Neural progenitor cell (in vitro differentiated cells): ENCODE results near the gene EGLN1. TPM values are rescaled to one million over a fixed set of nuclear protein-coding genes. Genes with fewer than 3 reads are reported as not detected.
"Not testable (repeated sequence)": the region's sequence is repeated elsewhere in the genome, so short reads cannot be mapped to it uniquely, and the experiment has no call there.

Source experiments
- DNase-seq: peaks from one replicate; pipeline ENCODE4 v3.0.0-alpha.2; 2016; ENCODE audit warnings: low spot score
- H2AFZ ChIP-seq: fragments of 200-600 bp; sonication (generic); replicated peaks from 2 replicates; pipeline ENCODE4 v1.6.1; 2016; ENCODE audit warnings: antibody characterized with exemption
- H3F3A ChIP-seq: fragments of 200-600 bp; sonication (generic); 2 replicates; pipeline ENCODE4 v1.6.1; 2016; ENCODE audit warnings: antibody characterized with exemption, low read depth
- H3K27ac ChIP-seq: fragments of 200-600 bp; sonication (generic); 2 replicates; pipeline ENCODE4 v1.5.1; 2016; ENCODE audit warnings: mild to moderate bottlenecking
- H3K27me3 ChIP-seq: fragments of 200-600 bp; sonication (generic); 2 replicates; pipeline ENCODE4 v1.6.1; 2016; ENCODE audit warnings: mild to moderate bottlenecking, moderate library complexity
- H3K36me3 ChIP-seq: fragments of 200-600 bp; sonication (generic); 2 replicates; pipeline ENCODE4 v1.5.1; 2016
- H3K4me1 ChIP-seq: fragments of 200-600 bp; sonication (generic); 2 replicates; pipeline ENCODE4 v1.6.1; 2016; ENCODE audit warnings: mixed run types
- H3K4me2 ChIP-seq: fragments of 200-600 bp; sonication (generic); 2 replicates; pipeline ENCODE4 v1.6.1; 2016
- H3K4me3 ChIP-seq: fragments of 200-600 bp; sonication (generic); 2 replicates; pipeline ENCODE4 v1.5.1; 2016
- H3K79me2 ChIP-seq: fragments of 200-600 bp; sonication (generic); 2 replicates; pipeline ENCODE4 v1.6.1; 2016; ENCODE audit warnings: low read depth
- H3K9ac ChIP-seq: fragments of 200-600 bp; sonication (generic); 2 replicates; pipeline ENCODE4 v1.6.1; 2016
- H3K9me3 ChIP-seq: fragments of 200-600 bp; sonication (generic); 2 replicates; pipeline ENCODE4 v1.5.1; 2016; ENCODE audit warnings: low read depth
- H4K20me1 ChIP-seq: fragments of 200-600 bp; sonication (generic); 2 replicates; pipeline ENCODE4 v1.6.1; 2016; ENCODE audit warnings: low read depth
- H3K27ac Mint-ChIP-seq: 3 replicates; pipeline ENCODE4 v1.8.0; 2021; ENCODE audit warnings: mixed read lengths
- H3K27me3 Mint-ChIP-seq: 2 replicates; pipeline ENCODE4 v1.8.0; 2022; ENCODE audit warnings: low read depth, mild to moderate bottlenecking, inconsistent platforms, moderate library complexity, mixed read lengths; ENCODE audit not compliant: insufficient read depth
- H3K36me3 Mint-ChIP-seq: 3 replicates; pipeline ENCODE4 v1.8.0; 2021; ENCODE audit warnings: mixed read lengths
- H3K4me1 Mint-ChIP-seq: 3 replicates; pipeline ENCODE4 v1.8.0; 2021; ENCODE audit warnings: mixed read lengths
- H3K4me3 Mint-ChIP-seq: 3 replicates; pipeline ENCODE4 v1.8.0; 2021; ENCODE audit warnings: mild to moderate bottlenecking, moderate library complexity, mixed read lengths
- H3K9me3 Mint-ChIP-seq: 3 replicates; pipeline ENCODE4 v1.8.0; 2020; ENCODE audit warnings: mixed read lengths
- EZH2 ChIP-seq: fragments of 200-600 bp; sonication (generic); IDR thresholded peaks from 2 replicates; pipeline ENCODE4 v1.6.1; 2017; ENCODE audit warnings: antibody characterized with exemption, mild to moderate bottlenecking, moderate library complexity
- EZH2phosphoT487 ChIP-seq: fragments of 200-600 bp; sonication (generic); IDR thresholded peaks from 2 replicates; pipeline ENCODE4 v1.6.1; 2017; ENCODE audit warnings: antibody characterized with exemption
- total RNA-seq: library from RNA; depleted of rRNA; stranded (reverse); fragments of >200 nt; gene quantifications from 2 replicates; pipeline ENCODE4 v1.2.3, GENCODE V29; 2015; ENCODE audit warnings: low replicate concordance
- TF ChIP-seq, protein P1 (sequence below): fragments of 200-600 bp; sonication (generic); IDR thresholded peaks from 2 replicates; pipeline ENCODE4 v1.5.1; 2017; ENCODE audit warnings: antibody characterized with exemption, mild to moderate bottlenecking

Gene EGLN1
- total RNA-seq, 1 donor from 2014 or later, result 30.3 TPM

- no peak for DNase-seq
- Mint-ChIP-seq H3K9me3 (peaks cover 2% of the 10 kb centered on the region), H3K4me3 (no peak overlapping the region), H3K27ac (no peak overlapping the region), H3K36me3 (no peaks in the 10 kb centered on the region), H3K4me1 (no peaks in the 10 kb centered on the region), H3K27me3 (no peaks in the 10 kb centered on the region)
- Histone ChIP-seq H3K36me3 (no peaks in the 10 kb centered on the region), H4K20me1 (no peaks in the 10 kb centered on the region), H3K9me3 (no peaks in the 10 kb centered on the region), H3K9ac (no peak overlapping the region), H3F3A (no peaks in the 10 kb centered on the region), H3K27me3 (no peaks in the 10 kb centered on the region), H3K79me2 (no peaks in the 10 kb centered on the region), H3K27ac (no peak overlapping the region), H2AFZ (no peak overlapping the region), H3K4me2 (no peak overlapping the region), H3K4me1 (no peaks in the 10 kb centered on the region), H3K4me3 (no peak overlapping the region)
- TF ChIP-seq EZH2, result no peak
- TF ChIP-seq, protein P1, sequence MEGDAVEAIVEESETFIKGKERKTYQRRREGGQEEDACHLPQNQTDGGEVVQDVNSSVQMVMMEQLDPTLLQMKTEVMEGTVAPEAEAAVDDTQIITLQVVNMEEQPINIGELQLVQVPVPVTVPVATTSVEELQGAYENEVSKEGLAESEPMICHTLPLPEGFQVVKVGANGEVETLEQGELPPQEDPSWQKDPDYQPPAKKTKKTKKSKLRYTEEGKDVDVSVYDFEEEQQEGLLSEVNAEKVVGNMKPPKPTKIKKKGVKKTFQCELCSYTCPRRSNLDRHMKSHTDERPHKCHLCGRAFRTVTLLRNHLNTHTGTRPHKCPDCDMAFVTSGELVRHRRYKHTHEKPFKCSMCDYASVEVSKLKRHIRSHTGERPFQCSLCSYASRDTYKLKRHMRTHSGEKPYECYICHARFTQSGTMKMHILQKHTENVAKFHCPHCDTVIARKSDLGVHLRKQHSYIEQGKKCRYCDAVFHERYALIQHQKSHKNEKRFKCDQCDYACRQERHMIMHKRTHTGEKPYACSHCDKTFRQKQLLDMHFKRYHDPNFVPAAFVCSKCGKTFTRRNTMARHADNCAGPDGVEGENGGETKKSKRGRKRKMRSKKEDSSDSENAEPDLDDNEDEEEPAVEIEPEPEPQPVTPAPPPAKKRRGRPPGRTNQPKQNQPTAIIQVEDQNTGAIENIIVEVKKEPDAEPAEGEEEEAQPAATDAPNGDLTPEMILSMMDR, result no peak
- TF ChIP-seq EZH2phosphoT487, result no peak
Observed at GRCh38 chr1:231465051-231465450, 43.0 kb upstream of the EGLN1 start.

DNA sequence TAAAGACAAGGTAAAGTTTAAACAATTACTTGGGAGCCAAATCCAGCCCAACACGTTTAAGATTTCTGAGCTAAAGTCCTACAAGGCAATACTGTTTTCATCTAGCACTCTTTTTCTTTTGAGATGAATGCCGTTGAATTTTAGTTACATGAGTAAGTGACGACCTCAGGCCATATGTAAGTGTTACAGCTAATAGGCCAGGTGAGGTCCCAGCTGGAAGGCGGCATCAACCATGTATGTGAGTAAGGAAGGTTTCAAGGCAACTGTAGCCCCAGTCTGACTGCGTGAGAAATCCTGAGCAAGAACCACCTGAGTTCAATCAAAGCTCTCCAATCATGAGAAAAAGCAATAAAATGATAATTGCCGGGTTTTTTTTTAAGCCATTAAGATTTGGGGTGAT is 41.5 kb upstream of the EGLN1 start:
- Mint-ChIP-seq H3K27me3 (no peaks in the 10 kb centered on the region), H3K9me3 (peaks cover 8% of the 10 kb centered on the region), H3K4me1 (no peaks in the 10 kb centered on the region), H3K36me3 (no peaks in the 10 kb centered on the region), H3K27ac (no peak overlapping the region), H3K4me3 (no peak overlapping the region)
- no peaks in the 10 kb centered on the region for H3K36me3 ChIP-seq
- no peak overlapping the region for H2AFZ ChIP-seq
- no peak for DNase-seq
- no peak for TF ChIP-seq EZH2phosphoT487
- TF ChIP-seq, protein P1, result no peak
- TF ChIP-seq EZH2, result no peak
- H3K9me3 ChIP-seq, result no peaks in the 10 kb centered on the region
- no peak overlapping the region for H3K4me3 ChIP-seq
- no peak overlapping the region for H3K4me2 ChIP-seq
- H4K20me1 ChIP-seq, result no peaks in the 10 kb centered on the region
- H3K27me3 ChIP-seq, result no peaks in the 10 kb centered on the region
- no peaks in the 10 kb centered on the region for H3K79me2 ChIP-seq
- no peak overlapping the region for H3K9ac ChIP-seq
- no peaks in the 10 kb centered on the region for H3F3A ChIP-seq
- no peaks in the 10 kb centered on the region for H3K4me1 ChIP-seq
- H3K27ac ChIP-seq, result no peak overlapping the region

GRCh38 chr1:231460614-231461013 is 38.5 kb upstream of the EGLN1 start:
- Histone ChIP-seq H3K79me2 (no peaks in the 10 kb centered on the region), H3K4me2 (no peak overlapping the region), H3K27me3 (no peaks in the 10 kb centered on the region), H3K27ac (no peak overlapping the region), H3K9me3 (no peaks in the 10 kb centered on the region), H3K9ac (no peak overlapping the region), H2AFZ (no peak overlapping the region), H3K4me1 (no peaks in the 10 kb centered on the region), H4K20me1 (no peaks in the 10 kb centered on the region), H3K36me3 (no peaks in the 10 kb centered on the region), H3K4me3 (no peak overlapping the region), H3F3A (no peaks in the 10 kb centered on the region)
- H3K27ac Mint-ChIP-seq, result no peak overlapping the region
- no peak for DNase-seq
- H3K27me3 Mint-ChIP-seq, result no peaks in the 10 kb centered on the region
- peaks cover 1% of the 10 kb centered on the region for H3K36me3 Mint-ChIP-seq
- H3K4me1 Mint-ChIP-seq, result no peaks in the 10 kb centered on the region
- no peak overlapping the region for H3K4me3 Mint-ChIP-seq
- peaks cover 18% of the 10 kb centered on the region for H3K9me3 Mint-ChIP-seq
- TF ChIP-seq, protein P1, result no peak
- TF ChIP-seq EZH2 (no peak), EZH2phosphoT487 (no peak)

DNA sequence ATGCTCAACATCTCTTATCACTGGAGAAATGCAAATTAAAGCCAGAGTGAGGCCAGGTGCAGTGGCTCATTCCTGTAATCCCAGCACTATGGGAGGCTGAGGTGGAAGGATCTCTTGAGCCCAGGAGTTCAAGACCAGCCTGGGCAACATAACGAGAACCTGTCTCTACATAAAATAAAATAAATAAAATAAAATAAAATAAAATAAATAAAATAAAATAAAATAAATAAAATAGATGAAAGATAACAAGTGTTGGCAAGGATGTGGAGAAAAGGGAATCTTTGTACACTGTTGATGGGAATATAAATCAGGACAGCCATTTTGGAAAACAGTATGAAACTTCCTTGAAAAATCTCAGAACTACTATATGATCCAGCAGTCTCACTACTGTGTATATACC is 37.4 kb upstream of the EGLN1 start:
- not testable (repeated sequence) for H3K36me3 ChIP-seq, H3K9me3 ChIP-seq

GRCh38 chr1:231457956-231458355 is 35.9 kb upstream of the EGLN1 start:
- peaks cover 24% of the 10 kb centered on the region for H3K9me3 Mint-ChIP-seq
- DNase-seq, H3K4me3 Mint-ChIP-seq, H3K4me2 ChIP-seq, H3K27me3 ChIP-seq, H3K9ac ChIP-seq, H3K79me2 ChIP-seq, H3K36me3 ChIP-seq, H2AFZ ChIP-seq, H4K20me1 ChIP-seq, H3F3A ChIP-seq, H3K4me3 ChIP-seq, H3K27ac ChIP-seq, H3K36me3 Mint-ChIP-seq, H3K9me3 ChIP-seq, H3K4me1 Mint-ChIP-seq, H3K27ac Mint-ChIP-seq, H3K4me1 ChIP-seq, H3K27me3 Mint-ChIP-seq: not testable (repeated sequence)

More for the DNA sequence above, 37.4 kb upstream of the EGLN1 start:
- peaks cover 21% of the 10 kb centered on the region for H3K9me3 Mint-ChIP-seq
- H3K4me2 ChIP-seq, H3K27ac Mint-ChIP-seq, H3K4me3 Mint-ChIP-seq, H3K9ac ChIP-seq, H3K27me3 Mint-ChIP-seq, H3F3A ChIP-seq, H3K36me3 Mint-ChIP-seq, H3K4me1 ChIP-seq, H3K27me3 ChIP-seq, H3K79me2 ChIP-seq, H3K4me1 Mint-ChIP-seq, H2AFZ ChIP-seq, H4K20me1 ChIP-seq, H3K4me3 ChIP-seq, DNase-seq, H3K27ac ChIP-seq: not testable (repeated sequence)

DNA sequence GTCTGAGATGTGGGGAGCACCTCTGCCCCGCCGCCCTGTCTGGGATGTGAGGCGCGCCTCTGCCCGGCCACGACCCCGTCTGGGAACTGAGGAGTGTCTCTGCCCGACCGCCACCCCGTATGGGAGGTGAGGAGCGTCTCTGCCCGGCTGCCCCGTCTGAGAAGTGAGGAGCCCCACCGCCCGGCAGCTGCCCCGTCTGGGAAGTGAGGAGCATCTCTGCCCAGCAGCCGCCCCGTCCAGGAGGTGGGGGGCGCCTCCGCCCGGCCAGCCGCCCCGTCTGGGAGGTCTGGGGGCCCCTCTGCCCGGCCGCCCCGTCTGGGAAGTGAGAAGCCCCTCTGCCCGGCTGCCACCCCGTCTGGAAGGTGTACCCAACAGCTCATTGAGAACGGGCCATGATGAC is 32.0 kb upstream of the EGLN1 start:
- H3K27ac Mint-ChIP-seq, H3K27me3 Mint-ChIP-seq, H3F3A ChIP-seq, H3K27me3 ChIP-seq, H3K4me1 Mint-ChIP-seq, DNase-seq, H3K36me3 ChIP-seq, H3K4me3 ChIP-seq, H3K9me3 ChIP-seq, H3K9ac ChIP-seq, H3K4me1 ChIP-seq, H3K4me2 ChIP-seq, H3K27ac ChIP-seq, H3K79me2 ChIP-seq, H3K36me3 Mint-ChIP-seq, H3K4me3 Mint-ChIP-seq, H4K20me1 ChIP-seq, H2AFZ ChIP-seq: not testable (repeated sequence)
- H3K9me3 Mint-ChIP-seq, result peaks cover 27% of the 10 kb centered on the region
